HepG2 (cell line): ENCODE results near the gene POLR2H. TPM values are rescaled to one million over a fixed set of nuclear protein-coding genes. Genes with fewer than 3 reads are reported as not detected.

Source experiments
- GATAD2A ChIP-seq: IDR thresholded peaks from 2 replicates; pipeline ENCODE4 v1.6.1; 2016
- GTF3A ChIP-seq: sonication (generic); formaldehyde crosslinking; conservative IDR thresholded peaks from 2 replicates; pipeline ENCODE4 v1.4.0; 2020; ENCODE audit warnings: mild to moderate bottlenecking, missing genetic modification reagents
- HOMEZ ChIP-seq: IDR thresholded peaks from 2 replicates; pipeline ENCODE4 v1.6.1; 2016; ENCODE audit warnings: low read depth
- IKZF5 ChIP-seq: IDR thresholded peaks from 2 replicates; pipeline ENCODE4 v1.6.1; 2018; ENCODE audit warnings: missing genetic modification reagents, mild to moderate bottlenecking, missing compliant biosample characterization
- KAT7 ChIP-seq: IDR thresholded peaks from 2 replicates; pipeline ENCODE4 v1.6.1; 2018; ENCODE audit warnings: borderline replicate concordance, missing compliant biosample characterization
- MBNL3 ChIP-seq: fragments of 250-450 bp; sonication (Bioruptor Pico); conservative IDR thresholded peaks from 2 replicates; pipeline ENCODE4 v1.8.0; 2022; ENCODE audit warnings: mild to moderate bottlenecking, inconsistent platforms
- NFE2L2 ChIP-seq: fragments of 150-350 bp; IDR thresholded peaks from 2 replicates; pipeline ENCODE4 v1.6.1; 2014; ENCODE audit warnings: low read length
- ONECUT2 ChIP-seq: sonication (generic); formaldehyde crosslinking; IDR thresholded peaks from 2 replicates; pipeline ENCODE4 v1.4.0; 2020; ENCODE audit warnings: missing genetic modification reagents
- PAX8 ChIP-seq: sonication (generic); formaldehyde crosslinking; IDR thresholded peaks from 2 replicates; pipeline ENCODE4 v1.8.0; 2022; ENCODE audit warnings: mild to moderate bottlenecking, missing genetic modification reagents, borderline replicate concordance
- SOX13 ChIP-seq, 3 experiments: fragments of 450-650 bp in 1 of 3; sonication (generic) in 1 of 3; formaldehyde crosslinking in 1 of 3; IDR thresholded peaks in 2 of 3; conservative IDR thresholded peaks in 1 of 3; 2 replicates each; pipeline versions ENCODE4 v1.5.0 to v1.6.1; 2016 to 2020; ENCODE audit warnings: antibody characterized with exemption in 1 of 3, mild to moderate bottlenecking in 1 of 3, missing compliant biosample characterization in 1 of 3, missing genetic modification reagents in 1 of 3, moderate library complexity in 1 of 3
- SOX6 ChIP-seq, 2 experiments: fragments of 450-650 bp in 1 of 2; sonication (generic) in 1 of 2; formaldehyde crosslinking in 1 of 2; IDR thresholded peaks; 2 replicates each; pipeline versions ENCODE4 v1.4.0 to v1.6.1; 2017 to 2020; ENCODE audit warnings: antibody characterized with exemption in 1 of 2, mild to moderate bottlenecking in 1 of 2, missing genetic modification reagents in 1 of 2
- TCF7 ChIP-seq: sonication (generic); IDR thresholded peaks from 2 replicates; pipeline ENCODE4 v1.6.1; 2016; ENCODE audit warnings: antibody characterized with exemption, low read depth
- ZBTB33 ChIP-seq: sonication (generic); formaldehyde crosslinking; IDR thresholded peaks from 2 replicates; pipeline ENCODE4 v1.4.0; 2020; ENCODE audit warnings: missing genetic modification reagents
- ZNF605 ChIP-seq: sonication (generic); formaldehyde crosslinking; IDR thresholded peaks from 2 replicates; pipeline ENCODE4 v1.8.0; 2022; ENCODE audit warnings: mild to moderate bottlenecking, missing genetic modification reagents
- ZNF709 ChIP-seq: sonication (generic); formaldehyde crosslinking; IDR thresholded peaks from 2 replicates; pipeline ENCODE4 v1.5.0; 2020; ENCODE audit warnings: mild to moderate bottlenecking, missing genetic modification reagents
- polyA plus RNA-seq, 8 experiments: library from polyadenylated mRNA; depleted of rRNA in 3 of 8; stranded (reverse) in 7 of 8; unstranded in 1 of 8; fragments of >200 nt; fragmentation: Illumina TruSeq in 4 of 8; extraction: Trizol in 4 of 8; gene quantifications; 2 replicates each; pipeline versions ENCODE4 v1.2.1 to v1.2.3, GENCODE V29; 2011 to 2016; ENCODE audit warnings: low read depth in 4 of 8, missing spikeins in 1 of 8, mixed read lengths in 1 of 8; ENCODE audit not compliant: insufficient read depth in 1 of 8
- total RNA-seq, 5 experiments: library from RNA; depleted of rRNA; stranded (reverse); fragments of >200 nt; fragmentation: Illumina TruSeq; extraction: Trizol; gene quantifications; 2 replicates each; pipeline ENCODE4 v1.2.3, GENCODE V29; 2016; ENCODE audit warnings: low read depth in 1 of 5

The POLR2H gene
- total and polyA plus RNA-seq, 2 of the 13 experiments (the other 11 are each of a cell fraction or from before 2014, with no cell fraction given): 118 to 194 TPM

GRCh38 chr3:184415203-184415490 is 53.6 kb downstream of the POLR2H start (continued):
- TF ChIP-seq IKZF5 (CRISPR knock-in tag): no peak
- TF ChIP-seq PAX8: no peak
- TF ChIP-seq NFE2L2: no peak
- no peak for TF ChIP-seq KAT7 (CRISPR knock-in tag)
- no peak for TF ChIP-seq GTF3A (CRISPR knock-in tag)
- TF ChIP-seq MBNL3 (CRISPR knock-in tag): no peak
- TF ChIP-seq SOX13 (IDR thresholded peaks at IDR 0.05): no peak
- TF ChIP-seq SOX13 (CRISPR knock-in tag; conservative IDR thresholded peaks at IDR 0.05 in 1 of 2, IDR thresholded peaks at IDR 0.05 in 1 of 2): 0 out of 4 replicates have a peak, but pooled peaks of 1 of the 2 experiments have one; percentile 28
- TF ChIP-seq SOX6 (IDR thresholded peaks at IDR 0.05): no peak
- TF ChIP-seq SOX6 (CRISPR knock-in tag; IDR thresholded peaks at IDR 0.05): 0 out of 2 replicates have a peak, but pooled peaks have one; percentile 18
- TF ChIP-seq ONECUT2 (CRISPR knock-in tag): peak; percentile 69; the same call in 1 of the 2 replicates
- TF ChIP-seq ZNF605 (CRISPR knock-in tag): no peak
- TF ChIP-seq HOMEZ (CRISPR knock-in tag): no peak
- no peak for TF ChIP-seq ZNF709 (CRISPR knock-in tag)
- TF ChIP-seq ZBTB33: no peak
- 0 out of 2 replicates have a peak, but pooled peaks have one; percentile 30 for TF ChIP-seq GATAD2A (CRISPR knock-in tag)
- peak; percentile 53 for TF ChIP-seq TCF7
